Endothelial cell of hepatic sinusoid (primary cell): Measurements from ENCODE around the gene SMIM29.

ENCODE experiments used
- in situ Hi-C: cut with HindIII; loops from 2 replicates; pipeline ENCODE4 v1.10.0; 2017; ENCODE audit warnings: low sequenced_read_pairs

Gene SMIM29

DNA sequence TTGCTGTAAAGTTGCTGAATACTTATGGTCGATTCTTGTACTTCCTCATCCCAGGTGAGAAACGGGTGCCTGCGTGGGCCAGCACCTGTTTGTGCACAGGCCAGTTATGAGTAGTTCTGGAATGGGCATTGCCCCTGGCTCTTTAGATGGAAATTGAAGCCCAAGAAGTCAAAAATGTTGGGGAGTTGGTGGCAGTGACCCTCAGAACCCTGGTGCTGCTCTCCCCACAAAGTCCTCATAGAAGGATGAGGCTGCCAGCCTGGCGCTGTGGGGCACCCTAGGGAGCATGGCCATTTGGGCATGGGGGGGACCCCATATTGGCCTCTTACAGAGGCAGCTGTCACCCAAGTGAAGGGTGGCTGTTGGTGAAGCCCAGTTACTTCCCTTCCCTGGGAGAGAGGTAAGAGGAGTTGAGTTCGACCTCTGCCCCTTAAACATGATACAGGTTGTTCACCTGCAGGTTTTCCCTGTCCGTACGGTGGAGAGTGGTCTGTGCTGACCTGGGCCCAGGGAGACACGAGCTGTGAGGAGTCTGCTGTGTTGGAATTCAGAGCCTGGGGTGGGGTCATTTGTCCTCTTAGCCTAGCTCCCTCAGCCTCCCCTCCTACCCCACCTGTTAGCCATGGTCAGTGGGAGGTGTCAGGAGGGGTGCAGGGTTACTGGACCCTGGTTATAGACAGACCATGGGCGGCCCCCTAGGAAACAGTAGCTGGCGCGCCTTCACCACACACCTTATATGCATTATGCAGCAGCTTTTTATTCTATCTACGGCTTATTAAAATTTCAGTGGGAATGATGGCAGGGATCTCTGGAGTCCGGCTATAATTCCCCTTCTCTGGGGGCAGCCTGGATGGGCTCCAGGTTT lies 7.2 kb downstream of the SMIM29 start:
- in situ Hi-C loops, result no loop called here

DNA sequence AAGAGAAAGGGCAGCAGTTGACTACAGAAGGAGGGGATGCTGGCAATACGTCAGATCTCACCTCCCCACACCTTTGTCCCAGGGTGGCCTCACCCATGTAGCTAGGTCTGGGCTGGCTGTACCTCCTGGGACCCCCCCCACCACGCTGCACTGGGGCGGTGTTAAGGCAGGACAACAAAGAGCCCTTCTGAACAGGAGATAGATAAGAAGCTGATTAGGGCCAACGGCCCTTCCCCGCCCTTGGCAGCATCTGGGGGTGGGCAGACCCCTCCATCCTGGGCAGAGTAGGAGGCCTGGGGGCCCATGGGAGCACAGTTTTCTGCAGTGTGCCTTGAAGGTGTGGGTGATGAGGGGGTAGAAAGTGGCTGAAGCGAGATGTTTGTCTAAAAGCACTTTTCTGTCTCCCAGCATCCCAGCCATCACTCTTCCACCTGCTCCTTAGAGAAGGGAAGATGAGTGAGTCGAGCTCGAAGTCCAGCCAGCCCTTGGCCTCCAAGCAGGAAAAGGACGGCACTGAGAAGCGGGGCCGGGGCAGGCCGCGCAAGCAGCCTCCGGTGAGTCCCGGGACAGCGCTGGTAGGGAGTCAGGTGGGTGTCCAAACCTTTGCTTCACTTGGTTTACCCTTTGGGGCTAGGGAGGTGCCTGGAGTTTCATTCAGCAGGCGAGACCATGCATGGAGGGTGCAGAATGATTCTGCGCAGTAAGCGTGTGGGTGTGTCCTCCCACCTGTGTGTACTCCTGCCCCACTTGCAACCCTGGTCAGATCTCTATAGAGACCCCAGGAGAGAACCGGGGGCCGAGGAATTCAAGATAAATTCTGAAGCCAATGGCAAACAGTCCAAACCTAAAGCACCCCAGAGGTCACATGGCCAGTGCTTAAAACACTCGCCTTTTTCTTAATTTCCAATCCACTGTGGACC lies 8.2 kb downstream of the SMIM29 start:
- in situ Hi-C loops, result no loop called here

GRCh38 chr6:34239893-34240292 lies 8.9 kb downstream of the SMIM29 start:
- in situ Hi-C loops, result no loop called here

GRCh38 chr6:34239500-34239825 lies 9.3 kb downstream of the SMIM29 start:
- in situ Hi-C loops, result no loop called here

DNA sequence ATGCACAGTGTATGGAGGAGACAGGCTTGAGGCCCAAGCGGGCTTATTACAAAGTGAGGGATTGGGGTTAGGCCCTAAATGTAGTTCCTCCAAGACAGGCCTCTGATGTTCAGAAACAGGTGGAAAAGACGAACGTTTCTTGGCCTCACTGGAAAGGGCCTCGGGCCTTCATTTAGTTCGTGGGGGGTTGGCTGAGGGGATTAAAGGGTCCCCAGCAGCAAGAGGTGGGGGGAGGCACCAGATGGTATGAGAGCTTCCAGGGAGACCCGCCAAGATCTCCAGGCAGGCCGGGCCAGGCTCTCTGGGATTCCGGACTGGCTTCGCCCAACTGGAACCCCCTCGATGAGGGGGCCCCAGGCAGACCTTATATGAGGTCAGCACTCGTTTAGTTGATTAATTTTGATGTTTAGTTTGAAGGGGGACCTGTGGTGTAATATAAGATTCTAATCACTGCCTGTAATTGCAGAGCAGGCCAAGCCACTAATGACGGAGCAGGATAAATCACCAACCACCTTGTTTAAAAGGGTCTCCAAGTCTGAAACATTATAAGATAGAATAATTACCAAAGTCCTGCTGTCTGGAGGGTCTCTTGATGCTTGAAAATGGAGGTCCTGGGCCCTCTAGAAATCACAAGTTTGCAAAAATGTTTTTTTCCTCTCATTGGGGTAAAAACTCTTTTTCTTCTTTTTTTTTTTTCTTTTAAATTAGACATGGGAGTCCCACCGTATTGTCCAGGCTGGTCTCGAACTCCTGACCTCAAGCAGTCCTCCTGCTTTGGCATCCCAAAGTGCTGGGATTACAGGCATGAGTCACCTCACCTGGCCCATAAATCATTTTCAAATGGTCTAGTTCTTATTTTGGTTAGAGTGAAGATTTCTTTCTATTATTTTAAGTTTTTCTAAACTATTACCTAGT lies 10.0 kb downstream of the SMIM29 start:
- in situ Hi-C loops, result no loop called here

- in situ Hi-C loops, result no loop called here
These were observed 10.9 kb downstream of the SMIM29 start for GRCh38 chr6:34237722-34238584.

- in situ Hi-C loops, result no loop called here
These were observed 11.5 kb downstream of the SMIM29 start for GRCh38 chr6:34237316-34237721.

GRCh38 chr6:34236443-34237315 lies 12.1 kb downstream of the SMIM29 start, which contains the start of gene HMGA1:
Gene HMGA1, plus strand, starts transcription at chr6:34236873. Its CDS starts 3,908 bp downstream, at chr6:34240781.
- in situ Hi-C loops, result no loop called here

GRCh38 chr6:34236131-34236442 lies 12.7 kb downstream of the SMIM29 start:
- in situ Hi-C loops, result no loop called here

DNA sequence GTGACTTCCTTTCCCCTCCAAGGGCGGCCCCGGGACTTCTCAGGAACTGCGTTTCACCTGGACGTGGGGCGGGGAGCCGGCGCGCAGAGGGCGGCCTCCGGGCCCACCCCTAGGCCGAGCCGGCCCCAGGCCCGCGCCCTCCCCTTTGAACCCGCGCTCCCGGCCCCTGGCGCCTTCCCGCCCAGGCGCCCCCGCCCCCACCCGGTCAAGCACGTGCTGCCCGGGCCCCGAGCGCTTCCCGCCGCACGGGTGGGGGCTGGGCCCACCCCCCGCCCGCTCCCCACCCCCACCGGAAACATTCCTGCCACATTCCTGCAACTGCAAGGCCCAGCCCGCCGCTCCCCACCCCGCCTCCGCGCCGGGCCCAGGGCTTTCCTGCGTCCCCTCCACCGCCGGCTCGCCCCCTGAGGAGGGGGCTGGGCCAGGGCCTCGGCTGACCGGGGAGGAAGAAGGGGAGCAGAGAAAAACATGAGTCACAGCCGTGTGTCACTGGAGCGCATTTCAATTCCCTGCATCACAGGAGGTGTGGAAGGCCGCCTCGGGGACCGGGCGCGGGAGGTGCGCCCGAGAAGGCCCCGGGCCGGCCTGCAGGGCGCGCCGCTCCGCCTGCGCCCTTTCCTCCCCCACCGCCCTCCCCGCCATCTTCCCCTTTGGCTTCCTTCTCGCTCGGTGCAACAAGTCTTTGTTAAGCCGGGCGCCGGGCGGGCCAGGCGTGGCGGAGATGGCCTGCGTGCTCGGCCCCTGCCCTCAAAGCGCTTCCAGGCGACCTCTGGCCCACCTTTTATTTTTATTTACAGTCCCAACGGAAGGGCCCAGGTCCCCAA lies 13.3 kb downstream of the SMIM29 start:
- in situ Hi-C loops, result no loop called here

GRCh38 chr6:34234667-34235306 lies 14.0 kb downstream of the SMIM29 start:
- in situ Hi-C loops, result no loop called here

- in situ Hi-C loops, result no loop called here
These were observed 14.9 kb downstream of the SMIM29 start for GRCh38 chr6:34233867-34234266.

- in situ Hi-C loops, result no loop called here
These were observed 15.9 kb downstream of the SMIM29 start for GRCh38 chr6:34232901-34233300.

DNA sequence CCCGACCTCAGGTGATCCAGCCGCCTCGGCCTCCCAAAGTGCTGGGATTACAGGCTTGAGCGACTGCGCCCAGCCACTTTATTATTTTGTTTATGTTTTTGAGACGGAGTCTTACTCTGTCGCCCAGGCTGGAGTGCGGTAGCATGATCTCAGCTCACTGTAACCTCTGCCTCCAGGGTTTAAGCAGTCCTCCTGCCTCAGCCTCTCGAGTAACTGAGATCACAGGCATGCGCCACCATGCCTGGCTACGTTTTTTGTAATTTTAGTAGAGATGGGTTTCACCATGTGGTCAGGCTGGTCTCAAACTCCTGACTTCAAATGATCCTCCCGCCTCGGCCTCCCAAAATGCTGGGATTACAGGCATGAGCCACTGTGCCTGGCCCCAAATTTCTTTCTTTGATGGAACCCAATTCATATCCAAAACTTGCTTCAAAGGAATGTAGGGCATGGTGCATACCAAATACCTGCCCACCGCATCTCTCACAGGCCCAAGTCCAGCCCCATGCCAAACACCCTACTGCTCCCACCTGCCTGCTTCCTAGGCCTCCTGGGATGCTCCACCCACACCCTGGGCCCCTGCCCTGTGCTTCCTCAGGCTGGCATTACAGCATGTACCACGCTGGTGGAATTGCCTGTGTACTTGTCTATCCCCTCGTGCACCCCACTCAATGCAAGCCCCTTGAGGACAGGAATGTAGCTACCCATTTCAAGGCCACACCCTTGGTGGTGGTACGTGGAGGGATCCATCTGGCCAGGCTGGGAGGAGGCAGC lies 17.1 kb downstream of the SMIM29 start:
- in situ Hi-C loops, result no loop called here

DNA sequence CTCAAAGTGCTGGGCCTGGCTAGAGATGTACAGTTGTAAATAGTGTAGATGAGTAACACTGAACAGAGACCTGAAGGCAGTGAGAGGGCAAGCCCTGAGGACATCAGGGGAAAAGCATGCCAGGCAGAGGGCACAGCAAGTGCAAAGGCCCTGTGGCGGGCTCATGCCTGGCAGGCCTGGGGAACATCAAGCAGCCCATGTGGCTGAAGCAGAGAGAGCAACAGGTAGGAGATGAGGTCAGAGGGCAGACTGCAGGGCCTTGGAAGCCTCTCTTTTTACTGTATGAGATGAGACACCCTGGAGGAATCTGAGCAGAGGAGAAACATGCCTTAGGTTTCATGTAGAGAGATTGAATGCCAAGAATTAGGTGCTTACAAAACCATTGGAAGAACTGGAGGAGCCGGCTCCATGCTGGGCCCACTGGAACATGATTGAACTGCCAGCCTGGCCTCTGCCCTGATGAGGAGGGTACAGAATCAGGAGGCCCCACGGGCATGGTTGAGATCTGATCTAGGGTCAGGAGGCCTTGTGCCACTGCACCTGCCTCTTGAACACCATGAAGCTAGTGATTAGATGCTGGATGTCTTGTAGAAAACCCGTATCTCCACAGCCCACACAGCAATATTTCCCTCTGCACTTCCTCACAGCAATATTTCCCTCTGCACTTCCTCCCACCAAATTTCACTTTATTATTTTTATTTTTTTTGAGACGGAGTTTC lies 18.0 kb downstream of the SMIM29 start:
- in situ Hi-C loops, result no loop called here

- in situ Hi-C loops, result no loop called here
These were observed 18.9 kb downstream of the SMIM29 start for GRCh38 chr6:34229877-34230276.
